MM.1S (cell line): ENCODE data around the gene ATP5F1D.

Experiments
- EZH2phosphoT487 ChIP-seq: fragments of 300-600 bp; sonication (generic); IDR thresholded peaks from 2 replicates; pipeline ENCODE4 v1.6.1; 2018; ENCODE audit warnings: antibody characterized with exemption, low read length
- TF ChIP-seq, protein P1 (sequence below): fragments of 300-600 bp; sonication (generic); IDR thresholded peaks from 2 replicates; pipeline ENCODE4 v1.5.1; 2016; ENCODE audit warnings: antibody characterized with exemption, low read length, mixed read lengths

DNA sequence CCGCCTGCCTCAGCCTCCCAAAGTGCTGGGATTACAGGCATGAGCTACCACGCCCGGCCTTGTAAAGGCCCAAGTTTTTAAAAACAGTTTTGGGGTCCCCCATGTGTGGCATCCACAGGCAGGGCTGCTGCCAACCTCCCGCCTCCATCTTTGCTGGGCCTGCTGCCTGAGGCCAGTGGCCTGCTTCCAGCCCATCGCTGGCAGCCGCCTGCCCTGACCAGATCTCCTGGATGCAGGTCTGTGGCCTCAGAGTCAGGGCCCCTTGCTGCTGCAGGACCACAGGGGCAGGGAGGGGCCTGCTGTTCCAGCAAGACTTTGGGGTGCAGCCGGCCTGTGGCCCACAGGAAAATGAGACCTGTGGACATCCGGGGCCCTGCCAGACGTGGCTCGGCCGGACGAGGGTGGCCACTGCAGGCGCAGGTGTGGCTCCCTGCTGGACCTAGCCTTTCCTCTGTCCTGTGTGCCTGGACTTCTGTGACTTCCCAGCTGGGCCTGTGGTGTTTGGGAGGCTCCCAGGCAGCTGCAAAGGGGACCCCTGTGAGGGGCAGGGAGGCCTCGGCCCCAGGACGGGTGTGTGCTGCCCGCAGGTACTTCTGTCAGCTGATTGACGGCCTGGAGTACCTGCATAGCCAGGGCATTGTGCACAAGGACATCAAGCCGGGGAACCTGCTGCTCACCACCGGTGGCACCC is 21.6 kb upstream of the ATP5F1D start:
- TF ChIP-seq, protein P1, sequence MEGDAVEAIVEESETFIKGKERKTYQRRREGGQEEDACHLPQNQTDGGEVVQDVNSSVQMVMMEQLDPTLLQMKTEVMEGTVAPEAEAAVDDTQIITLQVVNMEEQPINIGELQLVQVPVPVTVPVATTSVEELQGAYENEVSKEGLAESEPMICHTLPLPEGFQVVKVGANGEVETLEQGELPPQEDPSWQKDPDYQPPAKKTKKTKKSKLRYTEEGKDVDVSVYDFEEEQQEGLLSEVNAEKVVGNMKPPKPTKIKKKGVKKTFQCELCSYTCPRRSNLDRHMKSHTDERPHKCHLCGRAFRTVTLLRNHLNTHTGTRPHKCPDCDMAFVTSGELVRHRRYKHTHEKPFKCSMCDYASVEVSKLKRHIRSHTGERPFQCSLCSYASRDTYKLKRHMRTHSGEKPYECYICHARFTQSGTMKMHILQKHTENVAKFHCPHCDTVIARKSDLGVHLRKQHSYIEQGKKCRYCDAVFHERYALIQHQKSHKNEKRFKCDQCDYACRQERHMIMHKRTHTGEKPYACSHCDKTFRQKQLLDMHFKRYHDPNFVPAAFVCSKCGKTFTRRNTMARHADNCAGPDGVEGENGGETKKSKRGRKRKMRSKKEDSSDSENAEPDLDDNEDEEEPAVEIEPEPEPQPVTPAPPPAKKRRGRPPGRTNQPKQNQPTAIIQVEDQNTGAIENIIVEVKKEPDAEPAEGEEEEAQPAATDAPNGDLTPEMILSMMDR: no peak
- TF ChIP-seq EZH2phosphoT487: no peak
